HepG2 (cell line): ENCODE data around the gene ZNF687. TPM values are rescaled to one million over a fixed set of nuclear protein-coding genes. Genes with fewer than 3 reads are reported as not detected.

Experiments used
- ATAC-seq: fragments of 200-7000 bp; cut with Tn5 transposase; 3 replicates; pipeline ENCODE4 v1.9.1; 2020; ENCODE audit warnings: mild to moderate bottlenecking, moderate library complexity
- BruUV-seq: library from RNA; stranded (reverse); fragments of 400-500 nt; replicated peaks from 2 replicates; lab custom pipeline; 2021; lab: Mats Ljungman, UMichigan
- CTCF ChIA-PET: fragments of 300-600 bp; formaldehyde crosslinking; extraction: SDS; loops from one replicate; lab custom pipeline; 2021; ENCODE audit warnings: low total read pairs, inconsistent platforms, low intra/inter-chr PET ratio; lab: Yijun Ruan, JAX
- POLR2A ChIA-PET: fragments of 350-600 bp; sonication (Branson Sonifier 250); formaldehyde crosslinking; loops from one replicate; lab custom pipeline; 2020; ENCODE audit warnings: antibody characterized with exemption, inconsistent platforms; lab: Yijun Ruan, JAX
- DNase-seq: peaks from one replicate; pipeline ENCODE4 v3.0.0-alpha.2; 2015; ENCODE audit warnings: low spot score
- FAIRE-seq: peaks from 3 replicates; lab custom pipeline; 2011; peaks lifted over from hg19 to GRCh38; lab: Jason Lieb, UNC
- H2AFZ ChIP-seq: one replicate; pipeline ENCODE4 v1.6.1; 2011; ENCODE audit warnings: low read length, inconsistent platforms
- H3K27ac ChIP-seq: fragments of 300-600 bp; 3 replicates; pipeline ENCODE4 v1.8.0; 2011; ENCODE audit warnings: mixed run types, mild to moderate bottlenecking, mixed read lengths, low read length, inconsistent platforms; ENCODE audit not compliant: insufficient read depth; ENCODE audit errors: extremely low read length
- H3K27me3 ChIP-seq, 2 experiments: fragments of 200-600 bp in 1 of 2; 2 replicates in 1 of 2; 3 replicates in 1 of 2; pipeline versions ENCODE4 v1.6.0 to v1.8.0; 2011; ENCODE audit warnings: low read length in 2 of 2, mild to moderate bottlenecking in 2 of 2, moderate library complexity in 2 of 2, inconsistent platforms in 1 of 2; ENCODE audit not compliant: insufficient read depth in 2 of 2, control insufficient read depth in 1 of 2
- H3K36me3 ChIP-seq, 2 experiments: fragments of 200-600 bp in 1 of 2; replicated peaks in 1 of 2; 2 replicates in 1 of 2; 3 replicates in 1 of 2; pipeline versions ENCODE4 v1.5.1 to v1.8.0; 2011; ENCODE audit warnings: low read length in 2 of 2, inconsistent platforms in 1 of 2; ENCODE audit not compliant: insufficient read depth in 2 of 2, control insufficient read depth in 1 of 2
- H3K4me1 ChIP-seq: 2 replicates; pipeline ENCODE4 v1.5.1; 2012; ENCODE audit warnings: low read length, inconsistent platforms; ENCODE audit not compliant: insufficient read depth
- H3K4me2 ChIP-seq: 2 replicates; pipeline ENCODE4 v1.6.0; 2011; ENCODE audit warnings: low read depth, low read length, inconsistent platforms
- H3K4me3 ChIP-seq, 3 experiments: fragments of 200-600 bp in 1 of 3; sonication (generic), shearing (Covaris generic) in 1 of 3; replicated peaks in 1 of 3; 2 replicates each; pipeline ENCODE4 v1.5.1; 2011 to 2016; ENCODE audit warnings: low read length in 3 of 3, inconsistent platforms in 2 of 3, low read depth in 2 of 3, mild to moderate bottlenecking in 2 of 3, control low read depth in 1 of 3, mixed read lengths in 1 of 3; ENCODE audit not compliant: insufficient read depth in 1 of 3
- H3K79me2 ChIP-seq: one replicate; pipeline ENCODE4 v1.6.1; 2011; ENCODE audit warnings: low read length, inconsistent platforms; ENCODE audit not compliant: insufficient read depth
- H3K9ac ChIP-seq: 2 replicates; pipeline ENCODE4 v1.6.0; 2011; ENCODE audit warnings: mild to moderate bottlenecking, low read depth, low read length, inconsistent platforms; ENCODE audit not compliant: insufficient read depth
- H3K9me3 ChIP-seq: 2 replicates; pipeline ENCODE4 v1.5.1; 2012; ENCODE audit warnings: mild to moderate bottlenecking, low read length
- H4K20me1 ChIP-seq: 2 replicates; pipeline ENCODE4 v1.6.0; 2011; ENCODE audit warnings: inconsistent platforms, mild to moderate bottlenecking, low read length, moderate library complexity; ENCODE audit not compliant: insufficient read depth
- DR1 ChIP-seq: sonication (generic); formaldehyde crosslinking; IDR thresholded peaks from 2 replicates; pipeline ENCODE4 v1.8.0; 2021; ENCODE audit warnings: mild to moderate bottlenecking, missing genetic modification reagents, inconsistent platforms
- GABPA ChIP-seq, 2 experiments: IDR thresholded peaks; 2 replicates each; pipeline ENCODE4 v1.6.1; 2011 to 2016; ENCODE audit warnings: low read depth in 2 of 2, low read length in 1 of 2, missing biosample characterization in 1 of 2, missing genetic modification characterization in 1 of 2
- GTF2F1 ChIP-seq: fragments of 150-350 bp; IDR thresholded peaks from 2 replicates; pipeline ENCODE4 v1.6.1; 2014; ENCODE audit warnings: low read length
- JARID2 ChIP-seq: sonication (generic); formaldehyde crosslinking; IDR thresholded peaks from 2 replicates; pipeline ENCODE4 v1.8.1; 2023; ENCODE audit warnings: missing genetic modification reagents, inconsistent platforms; ENCODE audit not compliant: insufficient replicate concordance
- KAT2B ChIP-seq: fragments of 150-350 bp; IDR thresholded peaks from 2 replicates; pipeline ENCODE4 v1.6.1; 2014; ENCODE audit warnings: low read depth, low read length, borderline replicate concordance
- NR2F1 ChIP-seq, 2 experiments: fragments of 450-650 bp in 1 of 2; formaldehyde crosslinking in 1 of 2; IDR thresholded peaks; 2 replicates each; pipeline versions ENCODE4 v1.5.0 to v1.6.1; 2016 to 2020; ENCODE audit warnings: mild to moderate bottlenecking in 1 of 2, missing compliant biosample characterization in 1 of 2, missing genetic modification reagents in 1 of 2, moderate library complexity in 1 of 2
- ONECUT2 ChIP-seq: sonication (generic); formaldehyde crosslinking; IDR thresholded peaks from 2 replicates; pipeline ENCODE4 v1.4.0; 2020; ENCODE audit warnings: missing genetic modification reagents
- PHF5A ChIP-seq: IDR thresholded peaks from one replicate; pipeline ENCODE4 v1.6.1; 2018; ENCODE audit warnings: low read depth, missing genetic modification reagents; ENCODE audit not compliant: unreplicated experiment
- SCMH1 ChIP-seq: sonication (generic); formaldehyde crosslinking; IDR thresholded peaks from 2 replicates; pipeline ENCODE4 v1.9.0; 2021; ENCODE audit warnings: missing genetic modification reagents, mild to moderate bottlenecking, borderline replicate concordance
- SIN3B ChIP-seq: fragments of 150-350 bp; IDR thresholded peaks from 2 replicates; pipeline ENCODE4 v1.6.1; 2014; ENCODE audit warnings: low read length
- SP2 ChIP-seq: sonication (generic); formaldehyde crosslinking; IDR thresholded peaks from 2 replicates; pipeline ENCODE4 v1.5.1; 2020; ENCODE audit warnings: mild to moderate bottlenecking, missing genetic modification reagents
- SP5 ChIP-seq: IDR thresholded peaks from 2 replicates; pipeline ENCODE4 v1.6.1; 2016; ENCODE audit warnings: low read depth, borderline replicate concordance
- TAF15 ChIP-seq: fragments of 200-400 bp; formaldehyde crosslinking; IDR thresholded peaks from one replicate; pipeline ENCODE4 v1.6.1; 2018; ENCODE audit warnings: mild to moderate bottlenecking, low read depth, low read length; ENCODE audit not compliant: poor library complexity, severe bottlenecking
- ZBTB8A ChIP-seq: sonication (generic); formaldehyde crosslinking; IDR thresholded peaks from 2 replicates; pipeline ENCODE4 v1.4.0; 2020; ENCODE audit warnings: mild to moderate bottlenecking, low read depth, missing genetic modification reagents, borderline replicate concordance
- ZFP82 ChIP-seq: sonication (generic); formaldehyde crosslinking; IDR thresholded peaks from 2 replicates; pipeline ENCODE4 v1.5.1; 2020; ENCODE audit warnings: mild to moderate bottlenecking, missing genetic modification reagents, borderline replicate concordance
- ZMYM3 ChIP-seq: sonication (generic); formaldehyde crosslinking; IDR thresholded peaks from 2 replicates; pipeline ENCODE4 v1.5.1; 2020; ENCODE audit warnings: mild to moderate bottlenecking, missing genetic modification reagents
- ZNF282 ChIP-seq: fragments of 450-650 bp; IDR thresholded peaks from 2 replicates; pipeline ENCODE4 v1.6.1; 2018; ENCODE audit not compliant: partially characterized antibody
- ZNF34 ChIP-seq: sonication (generic); formaldehyde crosslinking; IDR thresholded peaks from 2 replicates; pipeline ENCODE4 v1.4.0; 2020; ENCODE audit warnings: mild to moderate bottlenecking, missing genetic modification reagents, borderline replicate concordance
- ZNF550 ChIP-seq: sonication (generic); formaldehyde crosslinking; IDR thresholded peaks from 2 replicates; pipeline ENCODE4 v1.4.0; 2020; ENCODE audit warnings: mild to moderate bottlenecking, missing genetic modification reagents, borderline replicate concordance
- ZNF552 ChIP-seq: sonication (generic); formaldehyde crosslinking; IDR thresholded peaks from 2 replicates; pipeline ENCODE4 v1.9.0; 2022; ENCODE audit warnings: missing genetic modification reagents, mild to moderate bottlenecking, borderline replicate concordance
- WGBS: methylation state at CpG from one replicate; pipeline ENCODE4 v1.1.6; 2017; ENCODE audit warnings: low lambda C conversion rate; 5-methylcytosine and 5-hydroxymethylcytosine counted together
- in situ Hi-C: cut with HindIII; loops from 2 replicates; pipeline ENCODE4 v1.10.0; 2017; ENCODE audit warnings: low pct_unique_long_range_greater_than_20kb; ENCODE audit not compliant: extremely low pct_ligation_motif_present
- intact Hi-C: fragments of 100-400 bp; cut with micrococcal nuclease; formaldehyde crosslinking; loops from one replicate; pipeline ENCODE4 v1.10.0; 2022; ENCODE audit not compliant: unreplicated experiment
- polyA plus RNA-seq, 8 experiments: library from polyadenylated mRNA; depleted of rRNA in 3 of 8; stranded (reverse) in 7 of 8; unstranded in 1 of 8; fragments of >200 nt; fragmentation: Illumina TruSeq in 4 of 8; extraction: Trizol in 4 of 8; gene quantifications; 2 replicates each; pipeline versions ENCODE4 v1.2.1 to v1.2.3, GENCODE V29; 2011 to 2016; ENCODE audit warnings: low read depth in 4 of 8, missing spikeins in 1 of 8, mixed read lengths in 1 of 8; ENCODE audit not compliant: insufficient read depth in 1 of 8
- total RNA-seq, 5 experiments: library from RNA; depleted of rRNA; stranded (reverse); fragments of >200 nt; fragmentation: Illumina TruSeq; extraction: Trizol; gene quantifications; 2 replicates each; pipeline ENCODE4 v1.2.3, GENCODE V29; 2016; ENCODE audit warnings: low read depth in 1 of 5
- TF ChIP-seq, protein P1 (sequence below): sonication (generic); formaldehyde crosslinking; IDR thresholded peaks from 2 replicates; pipeline ENCODE4 v1.4.0; 2020; ENCODE audit warnings: missing genetic modification reagents

Gene ZNF687
- total and polyA plus RNA-seq, 2 of the 13 experiments (the other 11 are each of a cell fraction or from before 2014, with no cell fraction given), result 14.1 to 16.5 TPM

DNA sequence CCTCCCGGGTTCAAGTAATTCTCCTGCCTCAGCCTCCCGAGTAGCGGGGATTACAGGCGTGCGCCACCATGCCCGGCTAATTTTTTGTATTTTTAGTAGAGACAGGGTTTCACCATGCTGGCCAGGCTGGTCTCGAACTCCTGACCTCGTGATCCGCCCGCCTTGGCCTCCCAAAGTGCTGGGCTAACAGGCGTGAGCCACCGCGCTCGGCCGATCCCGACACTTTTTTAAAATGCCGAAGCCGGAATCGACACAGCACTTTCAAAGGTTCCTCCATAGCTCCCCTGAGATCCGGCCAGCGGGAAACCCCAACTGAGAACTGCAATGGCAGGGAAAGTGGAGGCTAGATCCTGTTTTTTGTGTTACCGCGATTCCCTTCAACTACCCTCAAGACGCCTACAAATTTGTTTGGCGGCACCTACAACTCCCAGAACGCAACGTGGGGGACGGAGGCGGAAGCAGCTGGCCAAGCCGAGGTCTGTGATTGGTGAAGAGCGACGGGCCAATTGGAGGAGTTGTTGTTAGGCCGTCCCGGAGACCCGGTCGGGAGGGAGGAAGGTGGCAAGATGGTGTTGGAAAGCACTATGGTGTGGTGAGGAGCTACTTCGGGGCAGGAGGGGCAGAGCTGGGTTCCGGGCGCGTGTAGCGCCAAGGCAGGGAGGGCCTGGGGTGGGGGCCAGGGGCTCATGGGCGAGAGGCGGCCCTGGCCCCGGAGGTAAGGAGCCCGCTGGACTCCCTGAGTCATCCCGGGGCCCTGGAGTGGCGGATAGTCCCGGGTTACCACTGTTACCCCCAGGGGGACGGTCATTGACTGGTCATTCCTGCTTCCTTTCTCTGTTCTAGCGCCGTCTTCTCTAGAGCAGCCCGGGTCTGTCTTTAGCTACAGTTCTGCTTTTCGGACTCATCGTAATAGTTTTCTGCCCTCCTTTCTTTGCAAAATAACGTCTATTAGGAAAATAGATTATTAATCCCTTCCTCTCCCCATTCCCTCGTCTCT is 27.6 kb upstream of the ZNF687 start, which contains the start of gene PSMD4 (continued):
- peak; percentile 61; the same call in 1 of the 2 replicates for TF ChIP-seq SP2 (CRISPR knock-in tag)
- peak; percentile 28 for TF ChIP-seq DR1 (CRISPR knock-in tag)
- TF ChIP-seq ZFP82 (CRISPR knock-in tag), result peak; percentile 61; the same call in 1 of the 2 replicates
- TF ChIP-seq SP5 (CRISPR knock-in tag), result 0 out of 2 replicates have a peak, but pooled peaks have one; percentile 26
- peak; percentile 92 for TF ChIP-seq ZMYM3 (CRISPR knock-in tag)
- TF ChIP-seq SCMH1 (CRISPR knock-in tag), result no peak
- no peak for TF ChIP-seq ZNF282

DNA sequence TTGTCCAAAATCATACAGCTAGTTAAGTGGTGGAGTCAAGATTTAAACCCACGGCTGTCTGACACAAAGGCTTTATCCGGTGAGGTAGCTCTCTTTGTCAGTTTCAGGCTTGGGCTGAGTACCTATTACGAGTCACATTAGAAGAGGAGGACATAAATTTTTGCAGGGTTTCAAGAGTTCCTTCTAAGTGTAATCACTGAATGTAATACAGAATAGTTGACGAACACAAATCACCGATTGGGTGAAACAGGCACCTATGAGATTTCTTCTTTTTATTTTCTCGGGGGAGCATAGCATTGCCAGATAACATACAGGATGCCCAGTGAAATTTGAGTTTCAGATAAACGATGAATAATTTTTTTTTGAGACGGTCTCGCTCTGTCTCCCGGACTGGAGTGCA is 26.7 kb upstream of the ZNF687 start:
- Histone ChIP-seq H3K4me3 (peak overlapping the region; percentile 67 to 90 (median 86)), H3K9ac (peak overlapping the region; percentile 90), H3K36me3 (no peaks in the 10 kb centered on the region), H3K27me3 (no peaks in the 10 kb centered on the region; a peak in 1 of 5 replicates), H3K79me2 (peaks cover 44% of the 10 kb centered on the region), H3K27ac (peak overlapping the region; percentile 86), H3K4me1 (peaks cover 25% of the 10 kb centered on the region), H2AFZ (no peak overlapping the region), H3K9me3 (no peaks in the 10 kb centered on the region), H4K20me1 (no peaks in the 10 kb centered on the region), H3K4me2 (peak overlapping the region; percentile 90)
- DNase-seq (no peak), FAIRE-seq (no peak), ATAC-seq (no peak)
- 2% methylated on average over 10 of the region's 10 CpGs for WGBS
- POLR2A ChIA-PET, result interaction anchor here (1.1 to 5.9 kb wide), 8 partner anchors 10 to 85 kb away, joined by 3 to 71 read pairs (median 12); partner anchors contain the start of genes VPS72 and ZNF687
- intact Hi-C loops (loop anchor here (2.0 kb wide), 1 partner anchor 25 kb away; no protein-coding TSS in a partner anchor), in situ Hi-C loops (no loop called here)
- CTCF ChIA-PET, result no interaction called here
- BruUV-seq, result no TSS peak
- no peak for TF ChIP-seq GABPA (IDR thresholded peaks at IDR 0.05; ENCODE audit: low read depth, low read length)
- no peak for TF ChIP-seq GABPA (CRISPR knock-in tag; IDR thresholded peaks at IDR 0.05; ENCODE audit: low read depth)
- no peak for TF ChIP-seq JARID2 (CRISPR knock-in tag)
- TF ChIP-seq NR2F1 (CRISPR knock-in tag; IDR thresholded peaks at IDR 0.05), result no peak
- no peak for TF ChIP-seq TAF15
- no peak for TF ChIP-seq ZNF552 (CRISPR knock-in tag)
- no peak for TF ChIP-seq KAT2B
- no peak for TF ChIP-seq ONECUT2 (CRISPR knock-in tag)
- TF ChIP-seq PHF5A (CRISPR knock-in tag), result no peak
- TF ChIP-seq ZNF34 (CRISPR knock-in tag), result no peak
- no peak for TF ChIP-seq ZNF550 (CRISPR knock-in tag)
- no peak for TF ChIP-seq GTF2F1
- TF ChIP-seq, protein P1, sequence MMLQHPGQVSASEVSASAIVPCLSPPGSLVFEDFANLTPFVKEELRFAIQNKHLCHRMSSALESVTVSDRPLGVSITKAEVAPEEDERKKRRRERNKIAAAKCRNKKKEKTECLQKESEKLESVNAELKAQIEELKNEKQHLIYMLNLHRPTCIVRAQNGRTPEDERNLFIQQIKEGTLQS (CRISPR knock-in tag), result no peak
- no peak for TF ChIP-seq SIN3B
- no peak for TF ChIP-seq ZBTB8A (CRISPR knock-in tag)
